KMS-11 (cell line): ENCODE data around the gene ZNF124.

ENCODE experiments used
- H2AFZ ChIP-seq: fragments of 200-600 bp; sonication (generic); 2 replicates; pipeline ENCODE4 v1.6.1; 2016; ENCODE audit warnings: antibody characterized with exemption, mixed run types, low read depth
- H3K27ac ChIP-seq: fragments of 200-600 bp; sonication (generic); 2 replicates; pipeline ENCODE4 v1.6.1; 2016; ENCODE audit warnings: mild to moderate bottlenecking, mixed run types
- H3K27me3 ChIP-seq: fragments of 200-600 bp; sonication (generic); 2 replicates; pipeline ENCODE4 v1.6.1; 2017; ENCODE audit warnings: mild to moderate bottlenecking, low read depth, mixed run types, moderate library complexity; ENCODE audit not compliant: insufficient read depth
- H3K36me3 ChIP-seq: fragments of 200-600 bp; sonication (generic); 2 replicates; pipeline ENCODE4 v1.6.1; 2017; ENCODE audit warnings: mild to moderate bottlenecking, mixed run types; ENCODE audit not compliant: insufficient read depth
- H3K4me1 ChIP-seq: fragments of 200-600 bp; sonication (generic); 2 replicates; pipeline ENCODE4 v1.6.1; 2016; ENCODE audit warnings: mild to moderate bottlenecking, low read depth, mixed run types; ENCODE audit not compliant: poor library complexity, severe bottlenecking
- H3K4me2 ChIP-seq: fragments of 200-600 bp; sonication (generic); 2 replicates; pipeline ENCODE4 v1.7.0; 2016; ENCODE audit warnings: mild to moderate bottlenecking, mixed run types
- H3K4me3 ChIP-seq: fragments of 200-600 bp; sonication (generic); IDR thresholded peaks from 2 replicates; pipeline ENCODE4 v1.6.1; 2017; ENCODE audit warnings: low read depth, low read length, mixed read lengths; ENCODE audit not compliant: insufficient read depth
- H3K79me2 ChIP-seq: fragments of 200-600 bp; sonication (generic); 2 replicates; pipeline ENCODE4 v1.6.1; 2016; ENCODE audit warnings: low read depth, mixed run types; ENCODE audit not compliant: insufficient read depth
- H3K9ac ChIP-seq: fragments of 200-600 bp; sonication (generic); 2 replicates; pipeline ENCODE4 v1.6.1; 2016; ENCODE audit warnings: mild to moderate bottlenecking, mixed run types
- H4K20me1 ChIP-seq: fragments of 200-600 bp; sonication (generic); 2 replicates; pipeline ENCODE4 v1.6.1; 2016; ENCODE audit warnings: mild to moderate bottlenecking, mixed run types; ENCODE audit not compliant: insufficient read depth
- TF ChIP-seq, protein P1 (sequence below): fragments of 200-600 bp; sonication (generic); conservative IDR thresholded peaks from 2 replicates; pipeline ENCODE4 v1.6.1; 2017; ENCODE audit warnings: low read depth, mild to moderate bottlenecking, antibody characterized with exemption, low read length, moderate library complexity, mixed read lengths

ZNF124 gene

GRCh38 chr1:247189981-247190798, 18.4 kb upstream of the ZNF124 start:
- no peak overlapping the region for H3K27ac ChIP-seq
- H3K4me1 ChIP-seq = no peaks in the 10 kb centered on the region
- no peaks in the 10 kb centered on the region for H4K20me1 ChIP-seq
- no peaks in the 10 kb centered on the region for H3K79me2 ChIP-seq
- TF ChIP-seq, protein P1, sequence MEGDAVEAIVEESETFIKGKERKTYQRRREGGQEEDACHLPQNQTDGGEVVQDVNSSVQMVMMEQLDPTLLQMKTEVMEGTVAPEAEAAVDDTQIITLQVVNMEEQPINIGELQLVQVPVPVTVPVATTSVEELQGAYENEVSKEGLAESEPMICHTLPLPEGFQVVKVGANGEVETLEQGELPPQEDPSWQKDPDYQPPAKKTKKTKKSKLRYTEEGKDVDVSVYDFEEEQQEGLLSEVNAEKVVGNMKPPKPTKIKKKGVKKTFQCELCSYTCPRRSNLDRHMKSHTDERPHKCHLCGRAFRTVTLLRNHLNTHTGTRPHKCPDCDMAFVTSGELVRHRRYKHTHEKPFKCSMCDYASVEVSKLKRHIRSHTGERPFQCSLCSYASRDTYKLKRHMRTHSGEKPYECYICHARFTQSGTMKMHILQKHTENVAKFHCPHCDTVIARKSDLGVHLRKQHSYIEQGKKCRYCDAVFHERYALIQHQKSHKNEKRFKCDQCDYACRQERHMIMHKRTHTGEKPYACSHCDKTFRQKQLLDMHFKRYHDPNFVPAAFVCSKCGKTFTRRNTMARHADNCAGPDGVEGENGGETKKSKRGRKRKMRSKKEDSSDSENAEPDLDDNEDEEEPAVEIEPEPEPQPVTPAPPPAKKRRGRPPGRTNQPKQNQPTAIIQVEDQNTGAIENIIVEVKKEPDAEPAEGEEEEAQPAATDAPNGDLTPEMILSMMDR = no peak
- H3K4me2 ChIP-seq = no peak overlapping the region
- H3K27me3 ChIP-seq = no peaks in the 10 kb centered on the region
- no peak overlapping the region for H3K4me3 ChIP-seq
- H2AFZ ChIP-seq = no peak overlapping the region
- no peak overlapping the region for H3K9ac ChIP-seq
- H3K36me3 ChIP-seq = peaks cover 16% of the 10 kb centered on the region; the same call in 1 of the 2 replicates

GRCh38 chr1:247185667-247186066, 13.8 kb upstream of the ZNF124 start:
- H4K20me1 ChIP-seq = no peaks in the 10 kb centered on the region
- H3K36me3 ChIP-seq = peaks cover 8% of the 10 kb centered on the region; the same call in 1 of the 2 replicates
- no peaks in the 10 kb centered on the region for H3K79me2 ChIP-seq
- H3K9ac ChIP-seq = no peak overlapping the region
- TF ChIP-seq, protein P1 = no peak
- H3K4me3 ChIP-seq = no peak overlapping the region
- H3K27ac ChIP-seq = no peak overlapping the region
- no peak overlapping the region for H3K4me2 ChIP-seq
- H3K27me3 ChIP-seq = no peaks in the 10 kb centered on the region
- H3K4me1 ChIP-seq = no peaks in the 10 kb centered on the region
- no peak overlapping the region for H2AFZ ChIP-seq

DNA sequence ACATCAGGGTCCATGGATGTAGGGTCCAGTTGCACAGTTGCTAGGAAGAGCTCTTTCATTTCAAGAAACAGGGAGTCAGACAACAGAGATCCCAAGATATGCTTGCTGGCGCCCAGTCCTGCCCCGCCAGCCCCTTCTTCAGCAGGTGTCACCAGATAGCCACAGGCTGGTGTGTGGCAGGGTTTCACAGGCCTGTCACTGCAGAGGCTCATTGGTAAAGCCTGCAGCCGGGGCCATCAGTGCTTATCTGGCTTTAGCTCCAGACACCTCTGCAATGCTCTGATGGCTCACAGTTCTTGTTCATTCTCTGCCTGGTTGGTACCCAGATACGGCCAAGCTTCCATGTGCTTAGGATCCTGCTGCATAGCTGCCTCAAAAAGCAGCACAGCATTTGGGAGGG, 12.4 kb upstream of the ZNF124 start:
- Histone ChIP-seq H3K27me3 (no peaks in the 10 kb centered on the region), H3K4me2 (no peak overlapping the region), H3K9ac (no peak overlapping the region), H2AFZ (no peak overlapping the region), H3K36me3 (peaks cover 5% of the 10 kb centered on the region; the same call in 1 of the 2 replicates), H3K27ac (no peak overlapping the region), H3K79me2 (no peaks in the 10 kb centered on the region), H3K4me1 (no peaks in the 10 kb centered on the region), H3K4me3 (no peak overlapping the region), H4K20me1 (no peaks in the 10 kb centered on the region)
- TF ChIP-seq, protein P1 = no peak

- Histone ChIP-seq H3K27ac (no peak overlapping the region), H3K4me2 (no peak overlapping the region), H2AFZ (no peak overlapping the region), H3K9ac (no peak overlapping the region), H3K4me3 (no peak overlapping the region), H3K36me3 (peaks cover 5% of the 10 kb centered on the region; the same call in 1 of the 2 replicates), H4K20me1 (no peaks in the 10 kb centered on the region), H3K27me3 (no peaks in the 10 kb centered on the region), H3K4me1 (no peaks in the 10 kb centered on the region), H3K79me2 (no peaks in the 10 kb centered on the region)
- TF ChIP-seq, protein P1 = no peak
Observed at GRCh38 chr1:247182994-247183393, 11.2 kb upstream of the ZNF124 start.
